NCI-H1694 (cell line): ENCODE results near the gene KLHL33.

Experiments
- DNase-seq: peaks from one replicate; lab custom pipeline; 2025; lab: John Stamatoyannopoulos, UW

KLHL33 gene

DNA sequence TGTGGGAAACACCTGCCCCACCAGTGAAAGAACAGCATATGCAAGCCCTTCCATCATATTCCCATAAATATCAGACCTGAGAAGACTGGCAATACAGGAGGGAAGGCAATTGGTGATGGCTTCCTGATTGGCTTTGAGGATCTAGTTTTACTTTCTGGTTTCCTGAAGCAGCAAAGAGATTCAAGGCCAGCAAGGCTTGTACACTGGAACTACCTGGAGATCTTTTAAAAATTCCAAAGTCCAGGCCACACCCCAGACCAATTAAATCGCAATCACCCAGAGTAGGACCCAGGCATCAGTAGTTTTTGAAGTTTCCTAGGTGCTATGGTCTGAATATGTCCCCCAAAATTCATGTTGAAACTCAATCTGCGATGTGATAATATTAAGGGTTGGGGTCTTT is 19.7 kb downstream of the KLHL33 start:
- DNase-seq: no peak

GRCh38 chr14:20415782-20416206 is 20.2 kb downstream of the KLHL33 start:
- DNase-seq: peak; percentile 71

DNA sequence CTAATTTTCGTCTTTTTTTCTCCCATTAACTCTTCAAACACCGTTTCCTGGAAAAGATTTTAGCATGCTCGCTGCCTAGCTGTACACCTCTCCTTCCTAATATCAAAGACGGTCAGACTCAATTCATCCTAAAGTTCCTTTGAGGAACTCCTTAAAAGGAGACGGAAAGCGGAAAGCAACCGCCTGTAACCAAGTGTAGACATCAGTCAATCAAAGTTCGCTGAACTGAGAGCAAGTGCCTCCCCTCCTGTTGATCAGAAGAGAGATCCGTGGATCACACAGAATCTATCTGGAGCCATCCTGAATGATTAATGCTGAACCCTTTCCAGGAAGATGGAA is 22.3 kb downstream of the KLHL33 start:
- DNase-seq: no peak

GRCh38 chr14:20412876-20413743 is 22.9 kb downstream of the KLHL33 start, which contains the start of gene TEP1:
Gene TEP1, minus strand, starts transcription at chr14:20413501. Its CDS starts 5,062 bp downstream, at chr14:20408439.
- peak; percentile 60 for DNase-seq

DNA sequence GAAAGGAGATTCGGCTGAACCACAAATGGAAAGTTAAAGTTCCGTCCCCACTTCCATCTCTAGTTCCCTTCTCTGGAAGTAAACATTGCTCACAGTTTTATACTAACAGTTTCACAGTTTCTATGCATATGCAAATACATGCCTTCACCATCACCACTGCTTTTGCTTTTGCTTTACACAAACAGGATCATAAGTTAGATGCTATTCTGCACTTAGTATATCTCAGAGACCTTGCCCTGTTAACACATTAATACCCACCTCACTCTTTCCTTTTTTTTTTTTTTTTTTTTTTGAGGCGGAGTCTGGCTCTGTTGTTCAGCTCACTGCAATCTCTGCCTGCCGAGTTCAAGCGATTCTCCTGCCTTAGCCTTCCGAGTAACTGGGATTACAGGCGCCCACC is 23.6 kb downstream of the KLHL33 start:
- DNase-seq: no peak

DNA sequence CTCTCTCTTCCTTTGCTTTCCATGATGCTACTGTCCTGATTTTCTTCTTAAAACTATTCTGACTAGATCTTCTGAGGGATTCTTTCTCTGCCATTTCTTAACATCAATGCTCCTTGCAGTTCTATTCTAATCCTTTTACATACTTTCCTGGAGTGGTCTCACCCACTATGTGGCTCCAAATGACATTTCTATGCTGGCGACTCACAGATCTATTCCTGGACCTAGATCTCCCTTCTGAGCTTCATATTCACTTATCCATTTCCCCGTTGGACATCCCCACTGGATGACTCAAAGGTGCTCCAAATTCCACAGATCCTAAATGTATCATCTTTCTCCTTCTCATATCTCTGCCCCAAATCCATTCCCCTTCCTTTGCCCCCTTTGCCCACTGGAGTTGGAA is 26.7 kb downstream of the KLHL33 start:
- DNase-seq: no peak

DNA sequence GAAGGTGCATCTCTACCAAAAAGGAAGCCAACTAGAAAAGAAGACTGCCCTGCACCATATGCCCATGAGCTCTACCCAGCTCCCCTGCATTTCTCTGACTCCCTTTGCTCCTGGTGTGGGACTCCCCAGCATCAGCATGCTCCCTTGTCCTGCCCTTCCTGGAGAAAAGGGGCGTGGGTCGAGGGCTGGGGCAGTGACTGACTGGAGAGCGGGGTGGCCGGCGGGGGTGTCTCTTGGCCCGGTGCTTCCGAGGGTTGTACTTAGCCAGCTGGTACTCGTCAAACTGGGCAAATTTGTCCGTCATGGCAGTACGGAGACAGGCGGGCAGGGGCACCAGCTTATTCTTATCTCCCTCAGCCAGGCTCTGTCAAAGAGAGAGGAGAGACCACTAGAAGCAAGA is 32.4 kb downstream of the KLHL33 start:
- no peak for DNase-seq

DNA sequence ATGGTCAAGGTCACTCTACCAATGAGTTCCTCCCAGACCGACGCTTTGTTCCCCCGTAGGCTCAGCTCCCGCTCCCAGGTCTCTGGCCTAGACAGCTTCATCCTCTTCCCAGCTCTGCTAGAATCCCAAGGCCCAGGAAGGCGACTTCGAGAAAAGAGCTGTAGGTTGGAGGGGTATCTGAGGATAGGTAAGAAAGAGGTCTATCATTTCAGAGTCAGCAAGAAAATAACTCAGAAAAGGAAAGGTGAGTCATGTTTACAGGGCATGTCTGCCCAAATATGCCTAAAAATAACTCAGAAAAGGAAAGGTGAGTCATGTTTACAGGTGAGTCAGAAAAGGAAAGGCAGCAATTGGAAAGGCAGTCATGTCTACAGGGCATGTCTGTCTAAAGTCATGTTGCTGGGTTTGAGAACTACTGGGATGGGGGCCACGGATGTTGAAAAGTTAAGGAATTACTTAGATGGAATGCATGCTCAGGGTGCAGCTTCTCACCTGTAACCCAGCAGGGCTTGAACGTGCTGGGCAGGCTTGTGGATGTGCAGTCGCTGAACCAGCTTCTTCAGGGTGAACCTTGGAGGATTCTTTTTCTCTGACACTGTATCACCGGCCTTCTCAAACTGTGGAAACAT is 34.9 kb downstream of the KLHL33 start:
- DNase-seq: no peak

GRCh38 chr14:20400589-20400964 is 35.4 kb downstream of the KLHL33 start:
- DNase-seq: no peak

- no peak for DNase-seq
Measured at GRCh38 chr14:20397511-20397910, 38.5 kb downstream of the KLHL33 start.

DNA sequence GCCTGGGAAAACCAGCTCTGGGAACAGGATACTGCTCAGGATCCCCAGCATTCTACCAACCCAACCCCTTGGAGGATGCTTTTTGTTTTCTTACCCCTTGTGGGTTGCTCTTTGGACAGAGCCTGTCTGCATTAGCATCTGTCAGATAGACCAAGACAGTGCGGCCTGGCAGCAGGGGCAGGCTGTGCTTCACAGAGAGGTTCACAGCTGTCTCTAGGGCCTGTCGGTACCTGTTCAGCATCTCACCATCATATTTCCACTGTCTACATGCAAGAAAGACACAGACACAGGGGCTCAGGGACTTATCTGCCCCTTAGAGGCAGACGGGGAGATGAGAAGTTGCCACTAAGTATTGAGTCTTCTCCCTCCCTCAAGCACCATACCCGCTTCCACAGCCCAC is 44.5 kb downstream of the KLHL33 start:
- DNase-seq: no peak

- no peak for DNase-seq
Measured at GRCh38 chr14:20388159-20388558, 47.8 kb downstream of the KLHL33 start.

DNA sequence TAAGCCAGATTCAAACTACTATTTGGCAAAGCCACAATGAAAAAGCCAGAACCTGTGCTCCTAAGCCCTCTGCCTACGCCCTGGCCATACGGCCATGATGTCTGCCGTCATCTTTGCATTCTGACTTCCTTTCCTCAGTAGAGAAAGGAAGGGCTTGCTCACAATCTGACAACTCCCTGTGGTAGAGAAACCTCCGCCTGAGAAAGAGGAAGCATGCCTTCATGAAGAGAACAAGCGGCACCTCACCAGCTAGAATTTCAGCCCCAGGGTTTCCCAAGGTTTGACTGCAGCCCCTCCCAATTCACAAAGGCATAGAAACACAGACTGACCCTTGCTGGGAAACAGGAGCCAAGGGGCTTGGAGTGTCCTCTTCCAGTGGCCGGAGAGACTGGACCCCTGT is 48.4 kb downstream of the KLHL33 start:
- no peak for DNase-seq

- no peak for DNase-seq
Measured at GRCh38 chr14:20386276-20386855, 49.6 kb downstream of the KLHL33 start.

GRCh38 chr14:20384886-20385285 is 51.1 kb downstream of the KLHL33 start:
- no peak for DNase-seq

DNA sequence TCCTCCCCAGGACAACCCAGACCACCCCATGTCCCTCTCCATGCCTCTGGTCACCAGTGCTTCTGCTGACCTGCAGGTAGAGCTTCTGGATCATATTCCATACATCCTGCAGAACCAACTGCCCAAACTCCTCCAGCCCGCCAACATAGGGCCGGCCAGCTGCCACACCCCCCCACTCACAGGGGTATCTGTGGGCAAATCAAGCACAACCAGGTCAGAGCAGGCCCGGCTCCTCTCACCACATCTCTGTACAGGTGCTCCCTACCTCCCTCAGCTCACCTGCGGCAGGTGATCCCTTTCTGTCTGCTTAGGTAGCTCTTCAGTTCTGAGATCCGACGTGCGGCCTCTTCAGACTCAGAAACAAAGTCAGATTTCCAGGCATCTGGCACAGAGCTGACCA is 51.6 kb downstream of the KLHL33 start:
- no peak for DNase-seq

GRCh38 chr14:20383636-20384035 is 52.3 kb downstream of the KLHL33 start:
- no peak for DNase-seq

DNA sequence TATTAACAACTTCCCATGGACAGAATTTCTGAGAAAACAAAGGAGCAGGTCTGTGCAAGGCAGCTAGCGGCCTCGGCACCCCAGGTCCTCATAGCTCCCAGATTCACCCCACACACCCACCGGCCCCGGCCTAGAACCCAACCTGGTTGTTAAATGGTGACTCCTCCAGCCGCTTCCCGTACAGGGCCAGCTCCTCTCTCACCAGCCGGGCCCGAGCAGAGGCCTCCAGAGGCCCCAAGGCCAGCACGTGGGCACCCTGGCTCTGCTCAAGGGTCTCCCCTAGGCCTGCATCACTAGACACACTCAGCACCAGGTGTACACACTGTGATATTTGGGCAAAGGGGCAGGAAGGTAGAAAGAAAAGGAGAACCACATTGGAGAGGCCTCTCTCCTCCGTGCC is 52.9 kb downstream of the KLHL33 start:
- no peak for DNase-seq

DNA sequence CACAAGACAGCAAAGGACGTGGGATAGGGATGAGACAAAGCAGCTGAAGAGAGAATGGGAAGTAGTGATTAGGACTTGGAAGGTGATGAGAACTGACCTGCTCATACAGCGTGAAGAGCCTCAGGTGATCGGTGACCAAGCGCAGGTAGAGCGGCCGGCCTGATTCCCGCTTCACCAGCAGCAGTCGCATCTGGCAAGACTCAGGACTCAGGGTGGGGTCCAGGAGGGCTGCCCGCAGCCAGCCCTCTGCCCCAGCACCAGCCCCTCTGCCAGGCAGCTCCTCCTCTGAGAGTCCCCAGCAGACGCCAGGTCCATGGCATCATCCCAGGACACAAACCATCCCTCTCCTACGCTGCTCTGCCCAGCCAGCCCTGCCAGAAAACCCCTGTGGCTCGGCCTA is 53.4 kb downstream of the KLHL33 start:
- DNase-seq: no peak

- DNase-seq: no peak
Measured at GRCh38 chr14:20381341-20381740, 54.6 kb downstream of the KLHL33 start.

- no peak for DNase-seq
Measured at GRCh38 chr14:20380681-20381080, 55.3 kb downstream of the KLHL33 start.

DNA sequence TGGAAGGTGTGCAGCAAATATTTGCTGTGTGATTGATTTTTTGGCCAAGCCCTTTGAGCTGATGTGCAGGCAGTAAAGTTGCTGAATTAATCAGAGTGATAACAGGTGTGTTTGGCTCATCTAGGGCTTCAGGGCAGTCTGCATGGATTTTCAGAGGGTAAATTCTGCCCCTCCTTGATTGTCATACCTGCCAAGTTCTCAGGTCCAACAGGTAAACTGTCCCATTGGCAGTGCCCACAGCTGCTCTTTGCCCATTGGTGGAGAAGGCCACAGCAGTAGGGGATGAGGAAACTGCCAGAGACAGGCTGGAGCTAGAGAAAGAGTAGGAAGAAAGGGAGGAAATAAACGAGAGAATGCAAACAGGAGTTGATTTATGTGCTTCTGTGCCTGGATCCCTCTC is 56.2 kb downstream of the KLHL33 start:
- DNase-seq: no peak

GRCh38 chr14:20377171-20377570 is 58.8 kb downstream of the KLHL33 start:
- DNase-seq: no peak
